Measurements from ENCODE around the gene EZR. TPM values are rescaled to one million over a fixed set of nuclear protein-coding genes. Genes with fewer than 3 reads are reported as not detected.

EZR gene
- 11.6 and 11.8 TPM in 2 replicates for total RNA-seq

GRCh38 chr6:158819213-158819976 is at the start of gene EZR:
Gene EZR, minus strand, starts transcription at chr6:158819368. Its CDS starts 1,275 bp downstream, at chr6:158818093.

Other genes starting within 250 kb of the EZR start
- 66.3 and 82.2 TPM in 2 replicates for gene DYNLT1, start 174.6 kb downstream of the EZR start, total RNA-seq
- gene SYTL3, start 169.3 kb downstream of the EZR start, total RNA-seq = 0.15 and 0.37 TPM in 2 replicates
- gene RSPH3, start 180.8 kb upstream of the EZR start, total RNA-seq = 5.5 and 5.8 TPM in 2 replicates
- gene TAGAP, start 225.6 kb upstream of the EZR start, total RNA-seq = not detected in 2 replicates

Measured in cardiac ventricle fibroblast (primary cell).